HG03575 (cell line): ENCODE data around the gene JAM3.

Experiments
- ATAC-seq: cut with Tn5 transposase; IDR thresholded peaks from one replicate; pipeline ENCODE4 v1.9.1; 2021; ENCODE audit not compliant: unreplicated experiment, insufficient number of reproducible peaks, low FRiP score; ENCODE audit errors: extremely low read depth

The JAM3 gene

DNA sequence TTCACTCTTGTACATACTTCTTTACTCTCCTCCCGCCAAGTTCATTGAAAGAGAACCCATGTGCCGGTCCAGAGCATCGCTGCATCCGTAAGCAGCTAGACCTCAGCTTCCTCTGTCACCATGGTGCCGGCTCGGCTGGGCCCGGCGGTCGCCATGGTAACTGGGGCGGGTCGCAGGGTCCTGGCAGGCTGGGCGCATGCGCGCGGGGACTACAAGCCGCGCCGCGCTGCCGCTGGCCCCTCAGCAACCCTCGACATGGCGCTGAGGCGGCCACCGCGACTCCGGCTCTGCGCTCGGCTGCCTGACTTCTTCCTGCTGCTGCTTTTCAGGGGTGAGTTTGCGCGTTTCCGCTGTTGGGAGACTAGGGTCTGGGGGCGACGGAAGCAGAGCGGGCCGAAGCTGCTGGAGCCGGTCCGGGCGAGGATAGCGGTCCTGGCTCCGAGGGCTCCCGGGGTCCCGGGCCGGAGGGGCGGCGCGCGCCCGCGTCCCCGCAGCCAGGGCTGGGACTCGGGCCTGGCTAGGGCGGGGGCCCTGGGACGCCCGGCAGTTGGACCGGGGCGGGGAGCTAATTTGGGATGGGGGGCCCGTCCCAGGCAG, at the start of gene JAM3:
Gene JAM3, plus strand, starts transcription at position 244 of the 597 bp plus-strand sequence. Its CDS starts 12 bp downstream, at position 256.
- ATAC-seq = no peak

DNA sequence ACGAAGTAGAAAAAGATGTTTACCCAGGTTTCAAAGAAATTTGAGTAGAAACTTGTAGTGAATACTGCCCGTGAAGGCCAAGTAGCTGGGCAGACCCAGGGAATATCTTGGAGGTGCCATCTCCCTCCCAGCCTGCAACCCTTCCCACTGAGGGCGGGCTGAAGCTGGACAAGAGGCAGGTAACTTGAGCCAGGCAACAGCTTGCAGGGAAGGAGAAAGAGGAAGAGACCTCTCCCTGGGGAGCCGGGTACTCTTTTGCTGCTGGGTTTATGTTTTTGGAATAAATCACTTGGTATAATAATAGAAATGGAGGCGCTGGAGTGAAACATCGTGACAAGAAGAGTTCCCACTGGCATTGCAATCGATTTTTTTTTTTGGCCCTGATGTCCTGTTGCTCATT, 49.4 kb upstream of the JAM3 start:
- no peak for ATAC-seq

DNA sequence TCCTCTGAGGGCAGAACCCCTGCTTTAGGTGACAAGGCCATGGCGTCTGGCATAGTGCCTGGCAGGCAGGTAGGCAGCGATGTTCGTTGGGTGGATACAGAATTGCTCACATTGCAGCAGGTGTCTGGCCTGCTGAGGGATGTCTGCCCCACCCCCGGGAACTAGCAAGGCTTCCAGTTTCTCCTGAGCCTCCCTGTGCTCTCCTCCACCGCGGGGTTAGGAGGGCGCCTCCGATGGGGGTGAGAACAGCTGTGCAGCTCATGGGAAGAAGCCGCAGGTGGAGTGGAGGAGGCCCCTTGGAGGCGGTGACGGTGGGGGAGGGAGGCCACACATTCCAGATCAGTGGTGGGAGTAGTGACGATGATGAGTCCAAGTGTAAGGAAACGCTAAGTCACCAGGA, 48.3 kb upstream of the JAM3 start:
- no peak for ATAC-seq

DNA sequence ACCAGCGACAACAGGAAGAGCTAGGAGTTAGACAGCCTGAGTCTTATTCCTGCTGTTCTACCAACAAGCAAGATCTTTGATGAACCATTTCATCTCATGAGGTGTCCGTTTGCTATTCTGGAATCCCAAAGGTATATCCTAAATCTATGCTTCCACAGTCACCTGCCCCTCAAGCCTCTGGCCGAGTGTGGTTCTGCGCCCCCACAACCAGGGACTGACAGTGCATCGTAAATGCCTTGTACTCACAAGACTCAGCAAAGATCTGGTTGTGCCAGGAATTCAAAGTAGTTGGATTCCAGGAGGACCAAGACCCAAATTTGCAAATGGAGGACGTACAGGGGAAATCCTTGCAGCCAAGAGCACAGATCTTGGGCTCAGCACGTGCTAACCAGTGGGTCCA, 47.5 kb upstream of the JAM3 start:
- no peak for ATAC-seq

DNA sequence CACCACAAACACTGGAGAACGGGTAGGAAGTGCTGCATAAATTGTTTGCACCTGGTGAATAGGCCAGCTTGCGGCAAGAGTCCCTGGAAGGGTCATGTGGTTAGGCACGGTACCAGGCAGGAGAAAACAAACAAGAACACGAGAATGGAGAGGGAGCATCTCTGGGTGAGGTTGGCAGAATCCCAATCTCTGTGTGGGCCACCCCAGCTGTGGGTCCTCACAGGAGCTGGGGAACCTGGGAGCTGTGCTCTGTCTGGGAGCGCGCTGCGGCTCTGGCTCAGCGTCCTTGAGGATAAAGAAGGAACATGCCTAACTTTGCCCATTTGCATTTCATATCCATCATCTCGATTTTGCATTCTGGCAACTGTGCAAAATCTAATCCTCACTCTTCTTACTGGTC, 46.1 kb upstream of the JAM3 start:
- no peak for ATAC-seq

DNA sequence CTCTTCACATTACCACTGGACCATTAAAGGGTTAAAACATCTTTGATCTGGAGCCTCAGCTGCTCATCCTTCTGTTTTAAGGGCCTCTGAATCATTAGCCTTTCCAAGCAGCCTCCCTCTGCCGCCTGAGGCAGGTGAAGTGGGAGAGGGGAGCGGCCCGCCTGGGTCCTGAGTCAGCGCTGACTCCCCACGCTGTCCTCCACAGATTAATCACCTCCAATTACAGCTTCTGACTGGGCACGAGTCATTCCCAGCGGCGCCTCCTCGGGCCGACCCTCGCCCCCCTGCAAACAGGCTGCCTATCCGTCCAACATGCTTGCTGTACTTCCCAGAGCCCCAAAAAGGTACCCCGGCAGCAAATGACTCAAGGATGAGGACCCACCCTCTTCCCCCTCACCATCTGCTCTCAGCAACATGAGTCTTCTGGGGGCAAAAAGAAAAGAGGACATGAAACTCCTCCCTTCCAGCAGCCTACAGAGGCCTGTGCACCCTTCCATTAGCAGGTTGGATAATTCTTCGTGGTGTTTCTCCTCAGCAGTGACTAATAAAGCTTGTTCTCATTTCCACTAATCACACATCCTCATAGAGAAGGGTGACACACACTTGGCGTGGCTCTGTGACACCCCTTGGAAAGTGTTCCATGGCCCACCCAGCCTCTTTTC, 44.3 kb upstream of the JAM3 start:
- no peak for ATAC-seq

DNA sequence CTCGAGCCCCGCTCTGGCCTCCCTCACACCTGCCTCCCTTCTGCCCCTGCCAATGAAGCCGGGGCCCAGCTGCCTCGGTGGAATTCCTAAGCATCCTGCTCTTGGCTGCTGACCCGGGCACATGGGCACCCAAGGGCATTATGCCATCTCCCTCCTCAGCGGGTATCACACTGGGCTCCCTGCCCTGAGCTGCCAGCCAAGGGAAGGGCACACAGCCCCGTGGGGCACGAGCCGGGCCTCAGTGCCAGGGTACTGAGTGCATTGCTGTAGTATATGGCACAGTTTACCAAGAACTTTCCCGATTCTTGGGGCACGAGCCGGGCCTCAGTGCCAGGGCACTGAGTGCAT, 43.8 kb upstream of the JAM3 start:
- ATAC-seq = no peak

DNA sequence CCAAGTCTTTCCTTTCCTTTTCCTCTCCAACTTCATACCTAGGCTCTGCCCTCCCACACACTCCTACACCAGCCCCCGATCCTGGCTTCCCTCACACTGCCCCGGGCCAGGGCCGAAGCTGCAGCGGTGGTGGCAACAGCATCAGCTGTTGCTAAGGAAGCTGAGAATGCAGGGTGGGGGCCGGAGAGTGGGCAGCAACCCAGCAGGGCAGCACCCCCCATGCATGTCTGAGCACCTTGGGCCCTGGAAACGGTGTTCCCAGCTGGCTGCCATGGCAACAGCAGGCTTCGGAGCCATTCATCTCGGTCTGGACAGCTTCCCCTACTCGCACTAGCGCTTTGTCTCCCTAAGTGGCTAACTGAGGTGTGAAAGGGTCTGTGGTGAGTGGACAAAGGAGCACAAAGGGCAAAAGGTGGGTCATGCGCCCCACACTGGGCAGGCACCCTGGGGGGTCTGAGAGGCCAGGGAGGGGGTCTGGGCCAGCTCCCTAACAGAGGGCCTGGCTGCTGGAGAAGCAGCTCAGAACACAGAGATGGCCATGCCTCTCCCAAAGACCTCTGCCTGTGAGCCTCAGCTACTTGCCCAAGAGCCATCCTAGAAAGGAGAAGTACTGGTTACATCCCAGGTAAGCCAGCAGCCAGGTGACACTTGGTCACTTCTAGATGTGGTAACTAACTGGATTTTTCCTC, 42.1 kb upstream of the JAM3 start:
- ATAC-seq = no peak

DNA sequence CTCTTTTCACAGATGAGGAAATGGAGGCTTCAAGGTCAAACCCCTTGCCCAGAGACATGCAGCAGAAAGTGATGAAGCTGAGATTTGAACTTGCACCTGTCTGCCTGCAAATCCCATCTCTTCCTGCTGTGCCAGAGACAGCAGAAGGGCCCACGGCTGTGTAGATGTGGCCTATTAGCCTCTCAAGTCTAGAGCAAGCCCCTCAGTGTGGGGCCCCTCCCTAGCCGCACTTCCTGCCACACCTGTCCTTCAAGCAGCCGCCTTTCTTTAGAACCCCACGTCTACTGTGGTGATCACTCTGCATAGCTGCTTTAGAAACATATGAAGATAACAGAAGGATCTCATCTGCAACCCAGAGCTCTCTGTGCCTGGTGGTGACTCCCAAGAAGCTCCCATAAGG, 41.2 kb upstream of the JAM3 start:
- no peak for ATAC-seq

DNA sequence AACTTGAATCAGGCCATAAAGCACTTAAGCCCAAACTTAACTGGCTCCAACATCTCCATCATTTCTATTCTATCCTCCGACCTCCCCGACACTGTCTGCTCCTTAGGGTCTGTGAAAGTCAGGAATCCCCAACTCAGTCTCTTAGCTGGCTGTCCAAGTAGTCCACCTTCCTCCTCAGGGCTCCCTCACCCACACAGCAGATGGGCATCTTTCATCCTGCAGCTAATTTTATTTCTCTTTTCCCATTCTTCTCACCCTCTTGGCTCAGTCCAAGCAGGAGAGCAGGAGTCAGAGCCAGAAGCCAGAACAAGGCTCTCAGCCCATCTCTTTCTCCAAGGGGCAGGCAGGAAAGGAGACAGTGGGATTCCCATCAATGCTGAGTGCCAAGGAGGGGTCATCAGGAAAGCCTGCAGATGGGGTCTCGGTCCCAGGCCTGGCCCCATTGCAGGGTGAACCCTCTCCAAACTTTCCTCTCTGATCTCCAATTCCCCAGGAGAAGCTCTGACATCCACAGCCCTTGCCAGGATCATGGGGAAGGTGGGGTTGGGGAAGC, 40.4 kb upstream of the JAM3 start:
- no peak for ATAC-seq

DNA sequence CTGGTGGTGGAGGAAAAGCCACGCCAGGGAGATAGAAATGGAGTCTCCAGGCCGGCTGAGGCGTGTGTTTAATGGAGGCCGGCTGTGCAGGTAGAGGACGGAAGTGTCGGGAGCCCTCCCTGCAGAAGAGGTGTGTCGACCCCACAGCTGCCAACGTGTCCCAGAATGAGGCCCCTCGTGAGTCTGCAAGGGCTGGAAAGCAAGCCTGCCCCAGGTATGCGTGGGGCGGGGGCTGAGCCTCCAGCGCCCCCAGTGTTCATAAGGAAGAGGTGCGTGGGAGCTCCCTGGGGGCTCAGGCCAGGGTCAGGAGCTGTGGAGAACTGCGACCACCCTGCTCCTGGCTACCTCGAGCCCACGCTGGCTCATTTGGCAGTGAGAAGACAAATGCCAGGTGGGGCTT, 38.0 kb upstream of the JAM3 start:
- no peak for ATAC-seq

DNA sequence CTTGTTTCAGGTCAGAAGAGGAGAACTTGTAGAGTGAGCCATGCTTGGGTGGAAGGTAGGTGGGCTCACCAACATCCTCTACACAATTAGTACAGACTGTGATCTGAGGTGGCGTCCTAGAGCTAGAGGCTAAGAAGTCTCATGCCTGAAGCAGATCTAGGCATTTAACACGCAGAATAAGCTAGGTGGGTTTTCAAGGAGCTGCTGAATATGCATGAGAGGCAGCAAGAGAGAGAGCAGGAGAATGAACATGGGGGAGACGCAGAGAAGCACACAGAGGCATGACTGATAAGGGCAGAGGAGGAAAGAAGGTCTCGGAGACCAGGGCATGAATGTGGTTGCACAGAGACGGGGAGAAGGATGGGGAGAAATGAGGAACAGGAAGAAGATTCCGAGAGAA, 36.8 kb upstream of the JAM3 start:
- no peak for ATAC-seq

DNA sequence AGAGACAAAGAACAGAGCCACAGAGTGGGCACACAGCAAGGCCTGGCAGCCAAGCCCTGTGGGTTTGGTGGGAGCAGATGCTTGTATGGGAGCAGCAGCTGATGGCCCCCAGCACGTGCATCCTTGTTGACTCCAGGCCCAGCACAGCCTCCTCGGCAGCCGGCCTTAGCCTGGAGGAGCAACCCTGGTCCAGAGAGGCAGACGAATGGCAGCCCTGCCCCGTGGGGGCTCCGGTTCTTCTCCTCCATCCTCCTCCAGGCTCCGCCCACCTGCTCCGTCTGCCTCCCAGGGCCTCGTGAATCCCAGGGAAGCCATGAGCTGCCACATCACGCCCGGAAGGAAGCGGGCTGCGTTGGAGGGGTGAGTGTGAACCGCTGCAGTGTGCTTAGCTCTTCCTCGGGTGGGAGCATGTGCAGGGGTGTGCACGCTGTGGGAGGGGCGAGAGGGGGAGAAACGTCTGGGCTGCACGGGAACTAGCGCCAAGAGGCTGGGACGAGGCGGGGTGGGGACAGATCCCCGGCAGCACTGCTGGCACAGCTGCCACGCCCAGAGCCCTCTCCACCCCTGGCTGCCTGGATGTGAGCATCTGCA, 36.3 kb upstream of the JAM3 start:
- no peak for ATAC-seq

DNA sequence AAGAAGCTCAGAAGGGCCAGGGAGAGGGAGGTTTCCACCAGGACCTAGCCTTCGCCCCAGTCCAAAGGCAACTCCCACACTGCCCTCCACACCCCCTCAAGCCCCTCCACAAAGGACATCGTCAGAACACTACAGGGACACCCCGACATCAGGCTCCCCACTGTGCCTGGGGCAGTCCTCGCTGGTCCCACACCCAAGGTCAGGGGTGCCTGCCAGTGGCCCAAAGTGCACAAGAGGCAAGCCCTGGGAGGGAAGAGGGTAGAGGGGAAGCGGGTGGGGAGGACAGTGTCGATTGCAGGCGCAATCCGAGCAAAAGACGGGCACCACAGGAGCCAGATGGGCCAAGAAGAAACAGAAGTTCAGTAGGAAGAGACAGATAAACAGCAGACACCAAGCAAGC, 35.6 kb upstream of the JAM3 start:
- no peak for ATAC-seq

DNA sequence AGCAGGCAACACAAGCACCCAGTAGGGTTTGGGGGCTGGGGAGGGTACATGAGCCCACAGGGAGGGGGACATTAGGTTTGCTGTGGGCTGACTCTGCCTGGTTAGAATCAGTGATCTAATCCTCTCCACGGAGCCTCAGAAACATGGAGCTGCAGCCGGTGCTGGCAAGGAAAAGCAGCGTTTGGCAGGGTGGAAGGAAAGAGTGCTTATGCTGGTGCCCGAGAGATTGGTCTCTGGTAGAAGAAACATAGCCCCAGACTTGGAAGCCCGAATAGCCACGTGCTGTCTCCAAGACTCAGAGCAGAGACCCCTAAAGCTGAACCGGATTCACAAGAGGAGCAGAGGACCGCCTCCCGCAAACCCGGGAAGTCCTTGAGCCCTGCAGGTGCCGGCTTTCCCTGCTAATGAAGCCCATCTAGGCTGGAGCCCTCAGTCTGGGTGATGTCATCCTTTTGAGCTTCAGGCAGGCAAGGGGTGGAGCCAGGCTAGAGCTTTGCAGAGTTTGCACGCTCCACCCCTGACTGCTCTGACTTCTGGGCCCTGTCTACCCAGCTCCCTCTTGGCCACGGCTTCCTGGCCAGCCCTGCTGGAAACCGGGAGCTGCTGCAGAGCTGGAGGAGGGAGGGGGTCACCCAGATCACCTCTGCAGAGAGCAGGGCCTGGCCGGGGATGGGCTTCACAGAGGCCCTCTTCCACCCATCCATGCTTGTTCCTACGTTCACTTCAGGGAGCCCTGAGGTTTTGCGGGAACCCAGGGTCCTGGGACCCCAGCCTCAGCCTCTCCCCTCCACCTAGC, 35.0 kb upstream of the JAM3 start:
- ATAC-seq = no peak

DNA sequence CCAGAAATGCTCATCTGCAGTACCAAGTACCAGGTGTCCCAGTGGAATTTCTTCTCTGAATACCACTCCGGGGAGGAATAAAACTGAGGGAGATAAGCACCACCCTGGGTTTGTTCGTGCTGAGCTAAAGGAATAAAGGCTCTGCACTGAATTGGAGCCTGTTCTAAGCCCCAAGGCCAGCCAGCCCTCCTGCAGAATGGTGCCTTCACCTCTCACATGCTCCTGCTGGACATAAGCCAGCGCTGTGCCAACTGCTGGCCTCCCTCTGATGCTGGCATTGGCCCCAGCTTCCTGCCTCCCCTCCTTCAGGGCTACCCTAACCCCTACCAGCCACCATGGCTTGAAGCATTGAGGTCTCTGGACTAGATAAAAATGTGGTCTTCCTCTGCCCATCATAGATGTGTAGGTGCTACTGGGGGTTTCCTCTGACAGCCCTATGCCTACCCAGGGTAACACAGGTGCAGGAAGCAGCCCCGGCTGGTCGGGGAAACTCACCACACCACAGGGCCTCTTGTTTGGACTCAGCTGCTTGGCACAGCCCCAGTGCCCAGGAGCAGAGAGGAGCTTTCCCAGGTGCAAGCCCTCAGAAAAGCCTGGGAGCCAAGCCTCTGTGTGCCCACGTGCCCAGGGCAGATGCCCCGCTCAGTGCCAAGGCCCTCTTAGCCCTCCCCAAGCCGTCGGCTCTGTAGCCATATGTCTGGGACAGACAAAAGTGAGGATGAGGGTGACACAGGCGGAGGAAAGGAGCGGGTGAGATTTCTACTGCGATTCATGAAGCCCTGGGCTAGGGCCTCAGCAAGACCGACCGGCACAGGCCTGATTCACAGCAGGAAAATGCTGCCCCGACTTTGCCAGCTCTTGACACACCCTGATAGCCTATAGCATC, 34.1 kb upstream of the JAM3 start:
- no peak for ATAC-seq

DNA sequence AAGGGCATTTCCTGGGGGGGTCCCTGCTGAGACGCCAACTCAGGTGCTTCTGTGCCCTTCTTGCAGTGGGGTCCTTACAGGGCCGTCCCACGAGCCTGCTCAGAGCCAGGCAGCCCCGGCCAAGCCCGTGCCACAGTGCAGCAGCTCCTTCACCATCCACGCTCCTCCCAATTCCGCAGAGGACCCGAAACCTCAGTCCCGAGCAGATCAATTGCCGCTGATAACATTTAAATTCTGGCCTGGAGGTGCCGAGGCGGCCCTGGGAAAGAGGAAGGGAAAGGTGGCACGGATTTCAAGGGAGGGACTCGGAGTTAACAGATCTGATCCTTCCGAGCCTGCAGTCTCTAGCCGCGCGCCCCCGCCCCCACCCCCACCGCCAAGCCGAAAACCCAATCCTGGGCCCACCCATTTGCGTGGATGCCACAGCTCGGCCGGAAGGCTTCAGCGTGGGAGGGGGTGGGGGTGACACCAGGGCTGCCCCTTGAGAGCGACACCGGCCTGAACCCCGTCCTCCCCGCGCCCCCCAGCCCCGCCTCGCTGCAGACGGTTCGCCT, 32.3 kb upstream of the JAM3 start:
- ATAC-seq = no peak
